Endodermal cell (in vitro differentiated cells): ENCODE results near the gene KDSR. TPM values are rescaled to one million over a fixed set of nuclear protein-coding genes. Genes with fewer than 3 reads are reported as not detected.
A peak's percentile ranks its signal among the peaks of the same experiment; 100 is the strongest.

Source experiments
- DNase-seq: peaks from one replicate; pipeline ENCODE4 v3.0.0-alpha.2; 2017
- H3K27ac ChIP-seq: 2 replicates; pipeline ENCODE4 v1.5.1; 2013; ENCODE audit warnings: mild to moderate bottlenecking, low read depth, low read length, moderate library complexity
- H3K27me3 ChIP-seq: 2 replicates; pipeline ENCODE4 v1.6.1; 2013; ENCODE audit warnings: mild to moderate bottlenecking, low read length, moderate library complexity; ENCODE audit not compliant: insufficient read depth, control insufficient read depth, poor library complexity, severe bottlenecking
- H3K36me3 ChIP-seq: 2 replicates; pipeline ENCODE4 v1.7.0; 2013; ENCODE audit warnings: mild to moderate bottlenecking, low read length, moderate library complexity; ENCODE audit not compliant: control insufficient read depth, insufficient read depth
- H3K4me1 ChIP-seq: one replicate; pipeline ENCODE4 v1.7.0; 2013; ENCODE audit warnings: low read length; ENCODE audit not compliant: control insufficient read depth, insufficient read depth
- H3K4me3 ChIP-seq: 2 replicates; pipeline ENCODE4 v1.5.1; 2013; ENCODE audit warnings: mild to moderate bottlenecking, low read length, moderate library complexity
- H3K9ac ChIP-seq: 2 replicates; pipeline ENCODE4 v1.6.1; 2013; ENCODE audit warnings: mild to moderate bottlenecking, low read length, moderate library complexity; ENCODE audit not compliant: poor library complexity, severe bottlenecking; ENCODE audit errors: extremely low read depth
- H3K9me3 ChIP-seq: 2 replicates; pipeline ENCODE4 v1.6.1; 2013; ENCODE audit warnings: mild to moderate bottlenecking, low read length, moderate library complexity; ENCODE audit not compliant: control insufficient read depth
- H3K27ac Mint-ChIP-seq: 2 replicates; pipeline ENCODE4 v1.8.0; 2020; ENCODE audit warnings: mixed read lengths
- H3K27me3 Mint-ChIP-seq: 2 replicates; pipeline ENCODE4 v1.8.0; 2021; ENCODE audit warnings: mild to moderate bottlenecking, mixed read lengths; ENCODE audit not compliant: insufficient read depth
- H3K36me3 Mint-ChIP-seq: 2 replicates; pipeline ENCODE4 v1.8.0; 2020; ENCODE audit warnings: low read depth, mixed read lengths
- H3K4me1 Mint-ChIP-seq: 2 replicates; pipeline ENCODE4 v1.8.0; 2020; ENCODE audit warnings: mixed read lengths
- H3K4me3 Mint-ChIP-seq: 2 replicates; pipeline ENCODE4 v1.8.0; 2020; ENCODE audit warnings: mild to moderate bottlenecking, moderate library complexity, mixed read lengths
- H3K9me3 Mint-ChIP-seq: 2 replicates; pipeline ENCODE4 v1.8.0; 2020; ENCODE audit warnings: mild to moderate bottlenecking, mixed read lengths
- WGBS, 2 experiments: methylation state at CpG; one replicate each; pipeline versions ENCODE4 v1.1.5 to v1.1.7; 2013; ENCODE audit warnings: missing lambda C conversion rate in 2 of 2, mixed read lengths in 1 of 2; ENCODE audit not compliant: insufficient coverage in 1 of 2, insufficient read length in 1 of 2; 5-methylcytosine and 5-hydroxymethylcytosine counted together
- total RNA-seq, 2 donors: library from RNA; stranded (reverse); fragmentation: NEBNext Ultra II Directional in 1 of 2; extraction: Animal tissue kit (Norgen Biotek cat#: 25700) in 1 of 2; gene quantifications; 2 replicates in 1 of 2; 3 replicates in 1 of 2; pipeline ENCODE4 v1.2.1, GENCODE V29; 2021
- TF ChIP-seq, protein P1 (sequence below): fragments of 200-600 bp; sonication (generic); conservative IDR thresholded peaks from 2 replicates; pipeline ENCODE4 v1.5.0; 2021; ENCODE audit warnings: antibody characterized with exemption, mild to moderate bottlenecking

Gene KDSR
- total RNA-seq, 2 donors from 2014 or later = 39.3 to 51.0 TPM

- Histone ChIP-seq H3K4me3 (no peak overlapping the region), H3K9me3 (no peaks in the 10 kb centered on the region), H3K27me3 (no peaks in the 10 kb centered on the region), H3K36me3 (peaks cover 72% of the 10 kb centered on the region), H3K9ac (no peak overlapping the region), H3K4me1 (no peaks in the 10 kb centered on the region), H3K27ac (no peak overlapping the region)
- TF ChIP-seq, protein P1, sequence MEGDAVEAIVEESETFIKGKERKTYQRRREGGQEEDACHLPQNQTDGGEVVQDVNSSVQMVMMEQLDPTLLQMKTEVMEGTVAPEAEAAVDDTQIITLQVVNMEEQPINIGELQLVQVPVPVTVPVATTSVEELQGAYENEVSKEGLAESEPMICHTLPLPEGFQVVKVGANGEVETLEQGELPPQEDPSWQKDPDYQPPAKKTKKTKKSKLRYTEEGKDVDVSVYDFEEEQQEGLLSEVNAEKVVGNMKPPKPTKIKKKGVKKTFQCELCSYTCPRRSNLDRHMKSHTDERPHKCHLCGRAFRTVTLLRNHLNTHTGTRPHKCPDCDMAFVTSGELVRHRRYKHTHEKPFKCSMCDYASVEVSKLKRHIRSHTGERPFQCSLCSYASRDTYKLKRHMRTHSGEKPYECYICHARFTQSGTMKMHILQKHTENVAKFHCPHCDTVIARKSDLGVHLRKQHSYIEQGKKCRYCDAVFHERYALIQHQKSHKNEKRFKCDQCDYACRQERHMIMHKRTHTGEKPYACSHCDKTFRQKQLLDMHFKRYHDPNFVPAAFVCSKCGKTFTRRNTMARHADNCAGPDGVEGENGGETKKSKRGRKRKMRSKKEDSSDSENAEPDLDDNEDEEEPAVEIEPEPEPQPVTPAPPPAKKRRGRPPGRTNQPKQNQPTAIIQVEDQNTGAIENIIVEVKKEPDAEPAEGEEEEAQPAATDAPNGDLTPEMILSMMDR = peak; percentile 75
- Mint-ChIP-seq H3K27me3 (no peaks in the 10 kb centered on the region), H3K9me3 (no peaks in the 10 kb centered on the region), H3K4me1 (peaks cover 2% of the 10 kb centered on the region), H3K27ac (no peak overlapping the region), H3K36me3 (peaks cover 65% of the 10 kb centered on the region), H3K4me3 (no peak overlapping the region)
- 54 to 63% methylated on average over 5 of the region's 5 CpGs for WGBS, 2 experiments
- DNase-seq = peak; percentile 79
Observed at GRCh38 chr18:63342206-63342605, 24.8 kb downstream of the KDSR start.

DNA sequence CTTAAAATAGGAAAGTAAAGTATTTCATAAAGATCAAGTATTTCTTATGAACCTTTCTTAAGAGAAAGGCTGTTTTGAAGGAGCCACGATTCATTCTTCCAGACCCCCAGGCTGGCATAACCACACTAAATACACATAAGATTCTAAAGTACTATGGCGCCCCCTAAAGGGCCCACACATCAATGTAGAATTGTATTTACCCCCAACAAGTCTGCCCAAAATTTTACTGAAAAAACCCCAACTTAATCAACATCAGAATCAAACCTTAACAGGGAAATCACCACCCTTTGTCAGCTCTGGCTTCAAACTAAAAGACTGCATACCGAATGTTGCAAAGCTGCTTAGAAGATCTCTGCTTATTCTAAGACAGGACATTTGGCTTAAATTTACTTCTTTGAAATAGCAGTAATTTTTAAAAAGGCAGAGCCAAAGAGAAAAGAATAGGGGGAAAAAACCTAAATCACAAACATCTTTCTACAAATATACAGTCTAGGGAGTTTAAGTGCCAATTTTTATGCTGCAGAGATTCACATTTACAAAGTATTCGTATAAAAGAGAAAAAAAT, 27.0 kb downstream of the KDSR start:
- 17 to 33% methylated on average over 1 to 3 of the region's 4 CpGs for WGBS, 2 experiments
- Histone ChIP-seq H3K9ac (no peak overlapping the region), H3K9me3 (no peaks in the 10 kb centered on the region), H3K4me1 (no peaks in the 10 kb centered on the region), H3K4me3 (no peak overlapping the region), H3K27me3 (no peaks in the 10 kb centered on the region), H3K27ac (no peak overlapping the region), H3K36me3 (peaks cover 71% of the 10 kb centered on the region)
- no peak overlapping the region for H3K27ac Mint-ChIP-seq
- DNase-seq = peak; percentile 81
- H3K9me3 Mint-ChIP-seq = no peaks in the 10 kb centered on the region
- TF ChIP-seq, protein P1 = peak; percentile 85
- H3K4me3 Mint-ChIP-seq = no peak overlapping the region
- H3K36me3 Mint-ChIP-seq = peaks cover 66% of the 10 kb centered on the region
- H3K4me1 Mint-ChIP-seq = peaks cover 2% of the 10 kb centered on the region
- no peaks in the 10 kb centered on the region for H3K27me3 Mint-ChIP-seq

- no peak overlapping the region for H3K27ac ChIP-seq
- peaks cover 56% of the 10 kb centered on the region for H3K36me3 Mint-ChIP-seq
- H3K9ac ChIP-seq = no peak overlapping the region
- no peaks in the 10 kb centered on the region for H3K27me3 ChIP-seq
- TF ChIP-seq, protein P1 = no peak
- no peak for DNase-seq
- WGBS, 2 experiments = 93% methylated on average over 6 to 7 of the region's 8 CpGs
- H3K9me3 ChIP-seq = no peaks in the 10 kb centered on the region
- no peaks in the 10 kb centered on the region for H3K4me1 ChIP-seq
- peaks cover 70% of the 10 kb centered on the region for H3K36me3 ChIP-seq
- no peak overlapping the region for H3K4me3 ChIP-seq
- no peak overlapping the region for H3K27ac Mint-ChIP-seq
- no peak overlapping the region for H3K4me3 Mint-ChIP-seq
- no peaks in the 10 kb centered on the region for H3K9me3 Mint-ChIP-seq
- H3K4me1 Mint-ChIP-seq = peaks cover 2% of the 10 kb centered on the region
- no peaks in the 10 kb centered on the region for H3K27me3 Mint-ChIP-seq
Observed at GRCh38 chr18:63336366-63337099, 30.5 kb downstream of the KDSR start.
